ENCODE data around the gene GTPBP10.

DNA sequence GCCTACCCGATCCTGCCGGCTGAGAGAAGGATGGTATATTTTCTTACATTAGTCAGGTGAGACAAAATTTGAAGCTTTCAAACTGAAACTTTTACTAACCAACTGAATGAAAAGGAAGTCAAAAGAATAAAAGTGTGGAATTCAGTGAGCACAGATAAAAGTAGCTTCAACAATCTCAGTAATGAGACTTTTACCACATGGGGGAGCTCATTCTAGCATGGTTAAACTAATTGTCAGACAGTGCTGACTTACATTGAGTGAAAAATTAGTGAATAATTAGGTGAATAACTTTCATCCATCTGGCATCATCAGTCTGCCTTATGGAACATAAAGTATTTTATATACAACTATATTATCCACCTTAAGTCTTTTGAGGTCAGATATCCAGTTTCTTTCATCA lies 33.8 kb upstream of the GTPBP10 start:
- TF ChIP-seq, protein P1, sequence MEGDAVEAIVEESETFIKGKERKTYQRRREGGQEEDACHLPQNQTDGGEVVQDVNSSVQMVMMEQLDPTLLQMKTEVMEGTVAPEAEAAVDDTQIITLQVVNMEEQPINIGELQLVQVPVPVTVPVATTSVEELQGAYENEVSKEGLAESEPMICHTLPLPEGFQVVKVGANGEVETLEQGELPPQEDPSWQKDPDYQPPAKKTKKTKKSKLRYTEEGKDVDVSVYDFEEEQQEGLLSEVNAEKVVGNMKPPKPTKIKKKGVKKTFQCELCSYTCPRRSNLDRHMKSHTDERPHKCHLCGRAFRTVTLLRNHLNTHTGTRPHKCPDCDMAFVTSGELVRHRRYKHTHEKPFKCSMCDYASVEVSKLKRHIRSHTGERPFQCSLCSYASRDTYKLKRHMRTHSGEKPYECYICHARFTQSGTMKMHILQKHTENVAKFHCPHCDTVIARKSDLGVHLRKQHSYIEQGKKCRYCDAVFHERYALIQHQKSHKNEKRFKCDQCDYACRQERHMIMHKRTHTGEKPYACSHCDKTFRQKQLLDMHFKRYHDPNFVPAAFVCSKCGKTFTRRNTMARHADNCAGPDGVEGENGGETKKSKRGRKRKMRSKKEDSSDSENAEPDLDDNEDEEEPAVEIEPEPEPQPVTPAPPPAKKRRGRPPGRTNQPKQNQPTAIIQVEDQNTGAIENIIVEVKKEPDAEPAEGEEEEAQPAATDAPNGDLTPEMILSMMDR (IDR thresholded peaks at IDR 0.05; ENCODE audit: borderline replicate concordance, extremely low read depth, low read length, poor library complexity, severe bottlenecking), result no peak
- no peak for TF ChIP-seq EZH2 (IDR thresholded peaks at IDR 0.05; ENCODE audit: borderline replicate concordance, low read depth, low read length, severe bottlenecking)
